ENCODE data around the gene BDNF. TPM values are rescaled to one million over a fixed set of nuclear protein-coding genes. Genes with fewer than 3 reads are reported as not detected.
"Not testable (repeated sequence)": the region's sequence is repeated elsewhere in the genome, so short reads cannot be mapped to it uniquely, and the experiment has no call there.

BDNF gene
- total RNA-seq, 1 donor from 2014 or later, result 4.8 TPM

- TF ChIP-seq, protein P1, sequence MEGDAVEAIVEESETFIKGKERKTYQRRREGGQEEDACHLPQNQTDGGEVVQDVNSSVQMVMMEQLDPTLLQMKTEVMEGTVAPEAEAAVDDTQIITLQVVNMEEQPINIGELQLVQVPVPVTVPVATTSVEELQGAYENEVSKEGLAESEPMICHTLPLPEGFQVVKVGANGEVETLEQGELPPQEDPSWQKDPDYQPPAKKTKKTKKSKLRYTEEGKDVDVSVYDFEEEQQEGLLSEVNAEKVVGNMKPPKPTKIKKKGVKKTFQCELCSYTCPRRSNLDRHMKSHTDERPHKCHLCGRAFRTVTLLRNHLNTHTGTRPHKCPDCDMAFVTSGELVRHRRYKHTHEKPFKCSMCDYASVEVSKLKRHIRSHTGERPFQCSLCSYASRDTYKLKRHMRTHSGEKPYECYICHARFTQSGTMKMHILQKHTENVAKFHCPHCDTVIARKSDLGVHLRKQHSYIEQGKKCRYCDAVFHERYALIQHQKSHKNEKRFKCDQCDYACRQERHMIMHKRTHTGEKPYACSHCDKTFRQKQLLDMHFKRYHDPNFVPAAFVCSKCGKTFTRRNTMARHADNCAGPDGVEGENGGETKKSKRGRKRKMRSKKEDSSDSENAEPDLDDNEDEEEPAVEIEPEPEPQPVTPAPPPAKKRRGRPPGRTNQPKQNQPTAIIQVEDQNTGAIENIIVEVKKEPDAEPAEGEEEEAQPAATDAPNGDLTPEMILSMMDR (IDR thresholded peaks at IDR 0.05; ENCODE audit: insufficient read depth, low read length, poor library complexity, severe bottlenecking), result no peak
- no peak for DNase-seq (ENCODE audit: low read depth)
- Histone ChIP-seq H3K27me3 (ENCODE audit: control insufficient read depth, insufficient read depth, low read length) (no peaks in the 10 kb centered on the region), H3K4me3 (ENCODE audit: low read depth, low read length) (no peak overlapping the region), H3K36me3 (ENCODE audit: control insufficient read depth, insufficient read depth, low read length) (no peaks in the 10 kb centered on the region)
Measured at GRCh38 chr11:27673979-27674663, 26.1 kb downstream of the BDNF start.

GRCh38 chr11:27672836-27673464 is 27.3 kb downstream of the BDNF start:
- DNase-seq (ENCODE audit: low read depth), result no peak
- Histone ChIP-seq H3K4me3 (ENCODE audit: low read depth, low read length) (no peak overlapping the region), H3K36me3 (ENCODE audit: control insufficient read depth, insufficient read depth, low read length) (no peaks in the 10 kb centered on the region), H3K27me3 (ENCODE audit: control insufficient read depth, insufficient read depth, low read length) (no peaks in the 10 kb centered on the region)
- TF ChIP-seq, protein P1 (IDR thresholded peaks at IDR 0.05; ENCODE audit: insufficient read depth, low read length, poor library complexity, severe bottlenecking), result no peak

DNA sequence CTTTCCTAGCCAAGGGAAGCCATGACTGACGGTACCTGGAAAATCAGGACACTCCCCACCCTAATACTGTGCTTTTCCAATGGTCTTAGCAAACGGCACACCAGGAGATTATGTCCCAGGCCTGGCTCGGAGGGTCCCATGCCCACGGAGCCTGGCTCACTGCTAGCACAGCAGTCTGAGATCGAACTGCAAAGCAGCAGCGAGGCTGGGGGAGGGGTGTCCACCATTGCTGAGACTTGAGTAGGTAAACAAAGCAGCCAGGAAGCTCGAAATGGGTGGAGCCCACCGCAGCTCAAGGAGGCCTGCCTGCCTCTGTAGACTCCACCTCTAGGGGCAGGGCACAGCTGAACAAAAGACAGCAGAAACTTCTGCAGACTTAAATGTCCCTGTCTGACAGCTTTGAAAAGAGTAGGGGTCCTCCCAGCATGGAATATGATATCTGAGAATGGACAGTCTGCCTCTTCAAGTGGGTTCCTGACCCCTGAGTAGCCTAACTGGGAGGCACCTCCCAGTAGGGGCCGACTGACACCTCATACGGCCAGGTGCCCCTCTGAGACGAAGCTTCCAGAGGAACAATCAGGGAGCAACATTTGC is 34.6 kb downstream of the BDNF start:
- not testable (repeated sequence) for H3K4me3 ChIP-seq (ENCODE audit: low read depth, low read length); DNase-seq (ENCODE audit: low read depth); H3K27me3 ChIP-seq (ENCODE audit: control insufficient read depth, insufficient read depth, low read length); H3K36me3 ChIP-seq (ENCODE audit: control insufficient read depth, insufficient read depth, low read length)

DNA sequence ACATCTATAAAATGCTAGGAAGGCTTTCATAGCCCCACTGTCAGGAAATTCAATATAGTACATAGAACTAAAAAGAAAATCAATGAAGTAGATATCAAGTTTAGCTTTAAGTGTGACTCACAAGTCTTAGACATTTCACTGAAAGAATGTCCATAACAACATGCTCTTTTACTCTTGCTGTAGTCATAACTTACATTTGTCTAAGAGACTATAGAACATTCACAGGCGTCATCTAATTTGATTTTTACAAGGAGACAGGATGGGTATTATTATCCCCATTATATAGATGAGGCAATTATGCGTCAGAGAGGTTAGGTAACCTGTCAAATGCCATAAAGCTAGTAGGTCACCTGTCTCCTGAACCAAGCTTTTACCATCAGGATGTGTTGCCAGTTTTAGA is 36.9 kb downstream of the BDNF start:
- Histone ChIP-seq H3K27me3 (ENCODE audit: control insufficient read depth, insufficient read depth, low read length) (no peaks in the 10 kb centered on the region), H3K36me3 (ENCODE audit: control insufficient read depth, insufficient read depth, low read length) (no peaks in the 10 kb centered on the region), H3K4me3 (ENCODE audit: low read depth, low read length) (no peak overlapping the region)
- TF ChIP-seq, protein P1 (IDR thresholded peaks at IDR 0.05; ENCODE audit: insufficient read depth, low read length, poor library complexity, severe bottlenecking), result no peak
- no peak for DNase-seq (ENCODE audit: low read depth)

- no peak for DNase-seq (ENCODE audit: low read depth)
- H3K4me3 ChIP-seq (ENCODE audit: low read depth, low read length), result no peak overlapping the region
- H3K36me3 ChIP-seq (ENCODE audit: control insufficient read depth, insufficient read depth, low read length), result no peaks in the 10 kb centered on the region
- TF ChIP-seq, protein P1 (IDR thresholded peaks at IDR 0.05; ENCODE audit: insufficient read depth, low read length, poor library complexity, severe bottlenecking), result no peak
- no peaks in the 10 kb centered on the region for H3K27me3 ChIP-seq (ENCODE audit: control insufficient read depth, insufficient read depth, low read length)
Measured at GRCh38 chr11:27660171-27660570, 40.1 kb downstream of the BDNF start.

DNA sequence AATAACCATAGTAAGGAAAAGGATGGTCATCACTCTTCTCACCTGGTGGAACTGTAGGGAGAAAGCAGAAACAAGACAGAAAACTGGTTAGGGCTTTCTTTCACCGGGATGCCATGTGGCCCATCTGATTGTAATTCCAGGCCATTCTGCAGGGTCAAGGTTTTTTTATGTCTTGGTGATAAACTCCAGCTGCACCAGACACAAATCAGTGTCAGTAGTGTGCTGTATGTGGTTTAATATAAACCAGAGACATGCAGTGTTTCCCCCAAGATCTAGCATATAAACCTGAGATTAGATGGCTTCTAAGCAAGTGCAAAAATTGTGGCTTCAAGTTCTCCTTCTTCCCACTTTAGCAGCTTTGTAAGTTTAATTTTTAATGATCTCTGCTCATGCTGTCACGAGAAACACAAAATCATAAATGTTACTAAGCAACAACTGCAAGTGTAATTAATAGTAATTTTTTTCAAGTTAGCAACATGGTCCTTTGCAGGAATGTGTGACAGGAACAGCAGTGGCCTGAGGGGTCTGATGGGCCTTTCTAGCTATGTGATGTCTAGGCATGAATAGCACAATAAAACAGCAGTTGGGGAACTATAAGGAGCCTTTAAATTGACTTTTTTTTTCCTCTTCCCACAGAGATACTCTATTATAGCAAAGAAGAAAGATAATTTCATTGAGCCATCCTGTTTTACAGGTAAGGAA is 41.6 kb downstream of the BDNF start:
- Histone ChIP-seq H3K27me3 (ENCODE audit: control insufficient read depth, insufficient read depth, low read length) (no peaks in the 10 kb centered on the region), H3K4me3 (ENCODE audit: low read depth, low read length) (no peak overlapping the region), H3K36me3 (ENCODE audit: control insufficient read depth, insufficient read depth, low read length) (no peaks in the 10 kb centered on the region)
- TF ChIP-seq, protein P1 (IDR thresholded peaks at IDR 0.05; ENCODE audit: insufficient read depth, low read length, poor library complexity, severe bottlenecking), result no peak
- no peak for DNase-seq (ENCODE audit: low read depth)

Measured in kidney epithelial cell (primary cell).